PC-3 (cell line): ENCODE data around the gene RFC1.

ENCODE experiments used
- CTCF ChIP-seq: fragments of 300-600 bp; sonication (generic); conservative IDR thresholded peaks from 2 replicates; pipeline ENCODE4 v1.5.1; 2017; ENCODE audit warnings: antibody characterized with exemption, low read depth, mild to moderate bottlenecking, low read length
- EZH2 ChIP-seq: fragments of 300-600 bp; sonication (generic); IDR thresholded peaks from one replicate; pipeline ENCODE4 v1.6.1; 2017; ENCODE audit warnings: antibody characterized with exemption, mild to moderate bottlenecking, low read length; ENCODE audit not compliant: unreplicated experiment

- no peak for TF ChIP-seq CTCF
- no peak for TF ChIP-seq EZH2
Measured at GRCh38 chr4:39279416-39279815, 86.7 kb downstream of the RFC1 start.
